Measurements from ENCODE around the gene ACSL3.
"Not testable (repeated sequence)": the region's sequence is repeated elsewhere in the genome, so short reads cannot be mapped to it uniquely, and the experiment has no call there.

Gene ACSL3

DNA sequence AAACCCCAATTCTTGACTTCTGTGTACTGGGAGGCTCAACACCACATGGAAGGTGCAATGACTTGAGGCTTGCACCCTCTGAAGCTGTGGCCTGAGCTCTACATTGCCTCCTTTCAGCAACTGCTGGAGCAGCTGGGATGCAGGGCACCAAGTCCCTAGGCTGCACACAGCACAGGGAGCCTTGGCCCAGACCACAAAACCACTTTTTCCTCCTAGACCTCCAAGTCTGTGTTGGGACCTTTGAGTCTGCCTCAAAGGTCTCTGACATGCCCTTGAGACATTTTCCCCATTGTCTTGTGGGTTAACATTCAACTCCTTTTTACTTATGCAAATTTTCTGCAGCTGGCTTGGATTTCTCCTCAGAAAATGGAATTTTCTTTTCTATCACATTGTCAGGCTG is 128.6 kb downstream of the ACSL3 start:
- in situ Hi-C loops (cut with MboI; ENCODE audit: low pct_unique_long_range_greater_than_20kb, low sequenced_read_pairs, unreplicated experiment), result no loop called here
- DNase-seq (ENCODE audit: low spot score), result no peak
- TF ChIP-seq CTCF (IDR thresholded peaks at IDR 0.05; ENCODE audit: extremely low read depth, insufficient read depth, missing control alignments), result no peak

GRCh38 chr2:222990206-222990605 is 129.4 kb downstream of the ACSL3 start:
- in situ Hi-C loops (cut with MboI; ENCODE audit: low pct_unique_long_range_greater_than_20kb, low sequenced_read_pairs, unreplicated experiment); DNase-seq (ENCODE audit: low spot score): not testable (repeated sequence)

DNA sequence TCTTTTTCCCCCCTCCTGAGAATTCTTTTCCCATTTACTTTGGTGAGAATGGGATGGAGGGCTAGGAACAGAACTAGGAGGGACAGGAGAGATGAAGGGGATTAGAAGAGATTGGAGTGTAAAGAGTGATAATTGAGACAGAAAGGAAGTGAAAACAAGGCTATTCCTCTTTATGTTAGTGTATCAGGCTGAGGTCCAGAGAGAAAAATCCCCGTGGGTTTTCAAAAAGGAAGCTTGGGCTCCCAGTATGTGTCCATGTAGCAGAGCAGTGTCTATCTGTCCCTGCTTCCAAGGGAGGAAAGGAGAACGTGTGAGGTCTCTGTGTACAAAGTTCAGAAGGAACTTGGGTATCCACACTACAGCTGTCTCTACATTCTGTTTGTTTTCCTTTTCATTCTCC is 131.3 kb downstream of the ACSL3 start:
- no peak for TF ChIP-seq CTCF (IDR thresholded peaks at IDR 0.05; ENCODE audit: extremely low read depth, insufficient read depth, missing control alignments)
- in situ Hi-C loops (cut with MboI; ENCODE audit: low pct_unique_long_range_greater_than_20kb, low sequenced_read_pairs, unreplicated experiment), result no loop called here
- DNase-seq (ENCODE audit: low spot score), result no peak

Measured in GM13977 (cell line).